Tibial nerve (tissue), 4 donors: ENCODE results near the gene SNX21. TPM values are rescaled to one million over a fixed set of nuclear protein-coding genes. Genes with fewer than 3 reads are reported as not detected.
"Not testable (repeated sequence)": the region's sequence is repeated elsewhere in the genome, so short reads cannot be mapped to it uniquely, and the experiment has no call there.

Experiments used
- DNase-seq, 2 donors: peaks; one replicate each; pipeline ENCODE4 v3.0.0-alpha.2; 2019; ENCODE audit warnings: low spot score in 2 of 2
- H3K27ac ChIP-seq, 4 donors: fragments of 200-600 bp; sonication (generic) in 3 of 4; one replicate each; pipeline ENCODE4 v1.5.1; 2017 to 2019; ENCODE audit warnings: mild to moderate bottlenecking in 1 of 4
- H3K27me3 ChIP-seq, 2 donors: fragments of 200-600 bp; sonication (generic) in 1 of 2; one replicate each; pipeline versions ENCODE4 v1.5.1 to v1.6.0; 2017 to 2019
- H3K36me3 ChIP-seq, 3 donors: fragments of 200-600 bp; sonication (generic); one replicate each; pipeline ENCODE4 v1.5.1; 2018 to 2019
- H3K4me1 ChIP-seq, 4 donors: fragments of 200-600 bp; sonication (generic) in 3 of 4; one replicate each; pipeline ENCODE4 v1.5.1; 2017 to 2019
- H3K4me3 ChIP-seq, 4 donors: fragments of 200-600 bp; sonication (generic) in 3 of 4; one replicate each; pipeline ENCODE4 v1.5.1; 2017 to 2019; ENCODE audit warnings: mild to moderate bottlenecking in 1 of 4, moderate library complexity in 1 of 4
- H3K9me3 ChIP-seq, 4 donors: fragments of 200-600 bp; sonication (generic) in 3 of 4; one replicate each; pipeline ENCODE4 v1.5.1; 2017 to 2019
- CTCF ChIP-seq, 5 experiments: fragments of 200-600 bp in 3 of 5; fragments of 450-650 bp in 2 of 5; sonication (generic) in 3 of 5; IDR thresholded peaks; one replicate each; pipeline ENCODE4 v1.5.1; 2016 to 2019; ENCODE audit warnings: antibody characterized with exemption in 5 of 5, mild to moderate bottlenecking in 3 of 5, moderate library complexity in 2 of 5
- EP300 ChIP-seq, 2 donors: sonication (generic); formaldehyde crosslinking; IDR thresholded peaks; one replicate each; pipeline ENCODE4 v1.6.1; 2017; ENCODE audit warnings: antibody characterized with exemption in 2 of 2, mild to moderate bottlenecking in 1 of 2
- POLR2A ChIP-seq, 2 donors: fragments of 450-650 bp; IDR thresholded peaks; one replicate each; pipeline ENCODE4 v1.6.1; 2017; ENCODE audit warnings: antibody characterized with exemption in 2 of 2, mild to moderate bottlenecking in 2 of 2, moderate library complexity in 2 of 2
- WGBS, 2 donors: methylation state at CpG; one replicate each; pipeline ENCODE4 v1.1.5; 2018; 5-methylcytosine and 5-hydroxymethylcytosine counted together
- total RNA-seq, 4 donors: library from RNA; depleted of rRNA; stranded (reverse); fragments of >200 nt; gene quantifications; one replicate each; pipeline ENCODE4 v1.1.0, GENCODE V29; 2016

The SNX21 gene, protein sequence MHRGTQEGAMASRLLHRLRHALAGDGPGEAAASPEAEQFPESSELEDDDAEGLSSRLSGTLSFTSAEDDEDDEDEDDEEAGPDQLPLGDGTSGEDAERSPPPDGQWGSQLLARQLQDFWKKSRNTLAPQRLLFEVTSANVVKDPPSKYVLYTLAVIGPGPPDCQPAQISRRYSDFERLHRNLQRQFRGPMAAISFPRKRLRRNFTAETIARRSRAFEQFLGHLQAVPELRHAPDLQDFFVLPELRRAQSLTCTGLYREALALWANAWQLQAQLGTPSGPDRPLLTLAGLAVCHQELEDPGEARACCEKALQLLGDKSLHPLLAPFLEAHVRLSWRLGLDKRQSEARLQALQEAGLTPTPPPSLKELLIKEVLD
- total RNA-seq: 100 to 1,000 TPM; 177 to 389 (median 240) TPM

DNA sequence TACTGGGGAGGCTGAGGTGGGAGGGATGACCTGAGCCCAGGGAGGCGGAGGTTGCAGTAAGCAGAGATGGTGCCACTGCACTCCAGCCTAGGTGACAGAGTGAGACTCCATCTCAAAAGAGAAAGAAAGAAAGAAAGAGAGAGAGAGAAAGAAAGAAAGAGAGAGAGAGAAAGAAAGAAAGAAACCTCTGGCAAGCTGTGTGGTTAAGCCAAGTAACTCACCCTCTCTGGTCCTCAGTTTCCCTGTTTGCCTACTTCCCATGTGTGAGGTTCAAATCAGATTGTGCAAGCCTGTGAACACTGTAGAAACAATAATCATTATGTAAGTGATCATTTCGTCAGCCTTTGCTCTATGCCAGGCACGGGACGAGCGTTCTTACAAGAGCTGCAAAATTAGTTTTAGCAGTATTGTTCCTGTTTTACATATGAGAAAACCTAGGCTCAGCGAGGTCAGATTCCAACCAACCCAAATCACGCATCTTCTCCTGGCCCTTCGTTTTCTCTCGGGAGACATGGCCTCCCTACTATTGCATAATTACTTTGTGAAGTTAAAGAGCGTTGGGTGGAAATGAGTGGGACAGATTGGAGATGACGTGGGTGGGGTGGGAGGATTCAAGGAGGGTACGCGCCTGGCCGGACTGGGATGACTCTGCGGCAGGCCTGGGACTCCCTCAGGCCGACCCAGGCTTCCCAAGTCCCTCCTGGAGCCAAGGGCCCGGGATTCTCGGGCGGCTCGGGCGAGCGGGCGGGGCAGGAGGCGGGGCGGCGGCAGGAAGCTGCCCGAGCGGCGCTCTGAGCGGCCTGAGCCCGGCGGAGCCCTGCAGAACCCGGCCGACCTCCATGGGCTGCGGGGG, at the start of gene SNX21:
Gene SNX21, plus strand, starts transcription at position 770 of the 853 bp plus-strand sequence. CDS start 121 bp downstream, outside the sequence.
- H3K4me1 ChIP-seq: peaks cover 0 to 62% (median 13%) of the 10 kb centered on the region in 4 donors

DNA sequence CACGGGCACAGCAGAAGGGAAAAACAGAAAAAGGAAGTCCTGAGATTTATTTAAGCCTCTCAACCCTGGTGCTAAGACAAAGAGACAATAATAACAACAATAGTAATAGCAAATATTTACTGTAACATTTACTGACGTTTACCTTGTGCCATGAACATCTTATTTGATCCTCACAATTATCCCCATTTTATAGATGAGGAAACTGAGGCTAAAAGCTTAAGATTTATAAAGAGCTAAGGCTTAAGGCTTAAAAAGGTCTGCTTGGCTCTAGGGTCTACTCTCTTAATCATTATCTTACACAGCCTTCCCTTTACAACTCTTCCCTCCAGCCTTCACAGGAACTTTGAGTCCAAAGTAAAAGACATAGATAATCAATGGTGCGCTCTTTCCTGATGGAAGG, 45.2 kb upstream of the SNX21 start:
- WGBS, 2 donors: 62 to 73% methylated on average over 3 of the region's 3 CpGs
- no peak overlapping the region for H3K4me3 ChIP-seq
- no peak overlapping the region for H3K27ac ChIP-seq
- no peak for TF ChIP-seq POLR2A (IDR thresholded peaks at IDR 0.05)
- TF ChIP-seq CTCF (IDR thresholded peaks at IDR 0.05): no peak
- TF ChIP-seq EP300 (IDR thresholded peaks at IDR 0.05): no peak
- H3K27me3 ChIP-seq: no peaks in the 10 kb centered on the region
- no peaks in the 10 kb centered on the region for H3K9me3 ChIP-seq
- no peaks in the 10 kb centered on the region for H3K36me3 ChIP-seq
- H3K4me1 ChIP-seq: peaks cover 0 to 23% (median 9%) of the 10 kb centered on the region in 4 donors
- DNase-seq: no peak

More for the DNA sequence above, at the start of gene SNX21:
- peak; percentile 84 to 90 for DNase-seq
- Histone ChIP-seq H3K9me3 (no peaks in the 10 kb centered on the region), H3K27me3 (no peaks in the 10 kb centered on the region), H3K4me3 (peak within 1 kb of the TSS; percentile 62 to 81 (median 71)), H3K36me3 (peaks cover 0 to 7% (median 0%) of the 10 kb centered on the region in 3 donors), H3K27ac (peak within 1 kb of the TSS; percentile 87 to 97 (median 92))
- 3 to 6% methylated on average over 21 to 34 of the region's 35 CpGs for WGBS, 2 donors
- TF ChIP-seq EP300 (IDR thresholded peaks at IDR 0.05) (peak; percentile 81 to 96), CTCF (IDR thresholded peaks at IDR 0.05) (no peak), POLR2A (IDR thresholded peaks at IDR 0.05) (no peak)

GRCh38 chr20:45792317-45793118, 41.1 kb upstream of the SNX21 start:
- Histone ChIP-seq H3K27ac (peak overlapping the region; percentile 87 to 96 (median 91)), H3K27me3 (no peaks in the 10 kb centered on the region), H3K4me1 (peaks cover 0 to 24% (median 9%) of the 10 kb centered on the region in 4 donors), H3K9me3 (no peaks in the 10 kb centered on the region), H3K36me3 (peaks cover 0 to 37% (median 8%) of the 10 kb centered on the region in 3 donors), H3K4me3 (peak overlapping the region; percentile 75 to 96 (median 94))
- no peak for DNase-seq
- TF ChIP-seq CTCF (IDR thresholded peaks at IDR 0.05) (no peak), POLR2A (IDR thresholded peaks at IDR 0.05) (no peak)
- 24 to 28% methylated on average over 19 of the region's 19 CpGs for WGBS, 2 donors

GRCh38 chr20:45796337-45797065, 37.1 kb upstream of the SNX21 start:
- no peak overlapping the region for H3K27ac ChIP-seq
- peaks cover 0 to 54% (median 14%) of the 10 kb centered on the region in 3 donors for H3K36me3 ChIP-seq
- no peaks in the 10 kb centered on the region for H3K9me3 ChIP-seq
- TF ChIP-seq CTCF (IDR thresholded peaks at IDR 0.05) (no peak), EP300 (IDR thresholded peaks at IDR 0.05) (no peak), POLR2A (IDR thresholded peaks at IDR 0.05) (no peak)
- H3K4me1 ChIP-seq: peaks cover 0 to 24% (median 9%) of the 10 kb centered on the region in 4 donors
- H3K27me3 ChIP-seq: no peaks in the 10 kb centered on the region
- no peak overlapping the region for H3K4me3 ChIP-seq
- WGBS, 2 donors: 90 to 96% methylated on average over 11 of the region's 11 CpGs
- DNase-seq: no peak

DNA sequence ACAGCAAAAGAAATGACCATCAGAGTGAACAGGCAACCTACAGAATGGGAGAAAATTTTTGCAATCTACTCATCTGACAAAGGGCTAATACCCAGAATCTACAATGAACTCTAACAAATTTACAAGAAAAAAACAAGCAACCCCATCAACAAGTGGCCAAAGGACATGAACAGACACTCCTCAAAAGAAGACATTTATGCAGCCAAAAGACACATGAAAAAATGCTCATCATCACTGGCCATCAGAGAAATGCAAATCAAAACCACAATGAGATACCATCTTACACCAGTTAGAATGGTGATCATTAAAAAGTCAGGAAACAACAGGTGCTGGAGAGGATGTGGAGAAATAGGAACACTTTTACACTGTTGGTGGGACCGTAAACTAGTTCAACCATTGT, 36.1 kb upstream of the SNX21 start:
- H3K4me3 ChIP-seq, DNase-seq, H3K9me3 ChIP-seq, H3K27me3 ChIP-seq, H3K27ac ChIP-seq: not testable (repeated sequence)
- Histone ChIP-seq H3K4me1 (peaks cover 0 to 20% (median 7%) of the 10 kb centered on the region in 4 donors), H3K36me3 (peaks cover 0 to 64% (median 14%) of the 10 kb centered on the region in 3 donors)
- WGBS, 2 donors: no CpG with 5 or more reads among the region's 1 CpG

DNA sequence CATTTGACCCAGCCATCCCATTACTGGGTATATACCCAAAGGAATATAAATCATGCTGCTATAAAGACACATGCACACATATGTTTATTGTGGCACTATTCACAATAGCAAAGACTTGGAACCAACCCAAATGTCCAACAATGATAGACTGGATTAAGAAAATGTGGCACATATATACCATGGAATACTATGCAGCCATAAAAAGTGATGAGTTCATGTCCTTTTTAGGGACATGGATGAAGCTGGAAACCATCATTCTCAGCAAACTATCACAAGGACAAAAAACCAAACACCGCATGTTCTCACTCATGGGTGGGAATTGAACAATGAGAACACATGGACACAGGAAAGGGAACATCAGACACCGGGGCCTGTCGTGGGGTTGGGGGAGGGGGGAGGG, 35.6 kb upstream of the SNX21 start:
- H3K36me3 ChIP-seq: peaks cover 0 to 68% (median 17%) of the 10 kb centered on the region in 3 donors
- WGBS, 2 donors: 89 to 96% methylated on average over 3 of the region's 3 CpGs
- H3K4me3 ChIP-seq: not testable (repeated sequence)

More for the DNA sequence above, 35.6 kb upstream of the SNX21 start:
- not testable (repeated sequence) for DNase-seq, H3K9me3 ChIP-seq, H3K27me3 ChIP-seq, H3K27ac ChIP-seq
- peaks cover 0 to 15% (median 3%) of the 10 kb centered on the region in 4 donors for H3K4me1 ChIP-seq
